HG03064 (cell line): ENCODE results near the gene RASGRP1.

Experiments
- ATAC-seq: cut with Tn5 transposase; IDR thresholded peaks from one replicate; pipeline ENCODE4 v1.9.1; 2021; ENCODE audit warnings: low read depth; ENCODE audit not compliant: unreplicated experiment

The RASGRP1 gene

DNA sequence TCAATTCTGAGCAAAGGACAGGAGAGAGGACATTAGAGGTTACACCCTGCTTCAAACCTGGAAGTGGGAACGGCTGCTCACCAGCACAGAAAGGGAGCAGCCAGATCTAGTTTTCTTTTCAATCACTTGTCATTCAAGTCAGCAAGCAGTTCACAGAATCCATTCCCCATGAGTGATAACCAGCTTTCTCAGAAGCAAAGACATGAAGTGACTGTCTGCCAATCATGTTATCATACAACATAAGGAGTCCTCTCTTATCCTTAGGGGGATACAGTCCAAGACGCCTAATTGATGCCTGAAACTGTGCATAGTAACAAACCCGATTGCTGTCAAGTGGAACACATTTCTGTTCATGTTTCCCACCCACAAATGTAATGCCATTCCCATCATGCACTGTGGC, 56.0 kb downstream of the RASGRP1 start:
- ATAC-seq = peak; percentile 52

- no peak for ATAC-seq
Observed at GRCh38 chr15:38507570-38507969, 57.0 kb downstream of the RASGRP1 start.

DNA sequence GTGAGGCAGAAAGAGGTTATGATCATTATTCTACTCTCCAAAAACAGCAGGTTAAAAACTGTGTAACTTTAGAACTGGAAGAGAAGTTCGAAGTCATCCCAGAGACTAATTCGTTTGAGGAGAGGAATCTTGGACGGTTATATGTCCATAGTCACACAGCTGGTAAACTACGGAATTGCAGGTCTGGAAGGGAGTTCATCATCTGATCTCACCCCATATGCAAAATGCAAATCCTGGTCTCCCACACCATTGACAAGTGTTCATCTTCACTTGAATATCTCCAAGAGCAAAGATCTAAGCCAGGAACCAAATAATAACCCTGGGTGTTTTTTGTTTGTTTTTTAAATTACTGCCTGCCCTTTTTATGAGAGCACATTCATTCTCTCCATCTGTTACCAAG, 57.6 kb downstream of the RASGRP1 start:
- no peak for ATAC-seq

DNA sequence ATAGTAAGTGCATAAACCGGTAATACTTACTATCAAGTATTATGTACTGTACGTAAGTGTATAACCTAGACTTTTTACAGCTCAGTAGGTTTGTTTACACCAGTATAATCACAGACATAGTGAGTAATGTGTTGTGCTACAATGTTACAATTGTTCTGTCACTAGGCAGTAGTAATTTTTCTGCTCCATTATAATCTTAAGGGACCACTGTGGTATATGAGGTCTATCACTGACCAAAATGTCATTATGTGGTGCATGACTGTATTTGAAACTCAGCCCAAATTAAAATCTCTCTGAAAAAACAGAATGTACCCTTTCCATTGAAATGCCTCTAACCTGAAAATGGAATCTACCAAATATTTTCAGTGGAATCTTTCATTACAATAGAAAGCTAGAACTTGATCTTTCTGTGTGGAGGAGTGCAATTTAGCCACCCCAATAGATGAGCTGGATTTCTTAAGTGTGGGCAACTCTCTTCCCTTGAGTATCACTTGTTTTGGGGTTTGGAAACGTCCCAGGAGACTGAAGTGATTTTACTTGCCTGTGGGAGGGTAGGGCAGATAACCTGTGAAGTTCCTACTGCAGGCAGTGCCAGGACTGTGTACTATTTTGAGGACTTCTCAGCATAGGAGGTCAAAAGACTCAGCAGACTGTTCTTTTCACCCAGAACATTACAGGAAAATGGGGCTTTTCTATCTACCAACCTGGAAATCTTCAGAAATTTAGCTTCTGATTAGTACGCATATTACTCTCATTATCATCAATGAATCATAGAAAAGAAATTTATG, 59.7 kb downstream of the RASGRP1 start:
- ATAC-seq = no peak

DNA sequence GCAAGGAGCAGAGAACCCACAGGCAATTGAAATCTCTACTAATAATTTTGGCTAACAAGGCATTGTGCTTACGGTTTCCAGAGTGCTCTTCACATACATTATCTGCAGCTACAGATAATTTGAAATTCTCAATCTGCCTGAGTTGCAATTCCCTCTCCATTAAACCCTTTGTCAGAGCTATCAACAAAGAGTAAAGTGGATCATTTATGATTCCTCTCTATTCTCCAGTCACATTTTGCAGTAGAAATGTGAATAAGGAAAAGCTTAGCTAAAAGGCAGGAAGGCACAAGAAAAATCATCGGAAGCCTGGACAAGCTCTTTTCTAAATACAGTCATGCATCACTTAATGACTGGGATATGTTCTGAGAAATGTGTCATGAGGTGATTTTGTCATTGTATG, 61.1 kb downstream of the RASGRP1 start:
- no peak for ATAC-seq

DNA sequence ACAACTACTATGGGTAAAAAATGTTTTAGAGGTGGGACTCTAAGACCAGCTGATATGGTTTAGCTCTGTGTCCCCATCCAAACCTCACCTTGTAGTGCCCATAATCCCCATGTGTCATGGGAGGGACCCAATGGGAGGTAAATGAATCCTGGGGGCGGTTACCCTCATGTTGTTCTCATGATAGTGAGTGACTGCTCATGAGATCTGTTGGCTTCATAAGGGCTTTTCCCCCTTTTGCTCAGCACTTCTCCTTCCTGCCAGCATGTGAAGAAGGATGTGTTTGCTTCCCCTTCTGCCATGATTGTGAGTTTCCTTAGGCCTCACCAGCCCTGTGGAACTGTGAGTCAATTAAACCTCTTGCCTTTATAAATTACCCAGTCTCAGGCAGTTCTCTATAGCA, 65.0 kb downstream of the RASGRP1 start:
- ATAC-seq = no peak

DNA sequence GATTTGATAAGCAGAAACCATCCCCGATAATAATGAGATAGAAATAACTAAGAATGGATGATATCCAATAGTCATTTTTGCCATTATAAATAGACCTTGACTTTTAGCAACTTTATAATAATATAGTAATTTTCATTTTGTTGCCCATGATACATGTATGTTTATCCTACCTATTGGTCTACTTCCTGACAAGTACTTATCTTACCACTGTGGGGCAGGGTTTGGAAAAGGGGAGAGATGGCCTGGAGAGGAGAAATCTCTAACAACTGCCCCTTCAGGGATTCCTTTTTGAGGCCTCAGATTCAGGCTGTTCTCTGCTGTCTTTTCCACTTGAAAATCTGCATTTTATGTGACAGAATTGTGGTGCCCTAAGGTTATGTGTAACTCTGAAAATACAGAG, 68.5 kb downstream of the RASGRP1 start:
- ATAC-seq = no peak

DNA sequence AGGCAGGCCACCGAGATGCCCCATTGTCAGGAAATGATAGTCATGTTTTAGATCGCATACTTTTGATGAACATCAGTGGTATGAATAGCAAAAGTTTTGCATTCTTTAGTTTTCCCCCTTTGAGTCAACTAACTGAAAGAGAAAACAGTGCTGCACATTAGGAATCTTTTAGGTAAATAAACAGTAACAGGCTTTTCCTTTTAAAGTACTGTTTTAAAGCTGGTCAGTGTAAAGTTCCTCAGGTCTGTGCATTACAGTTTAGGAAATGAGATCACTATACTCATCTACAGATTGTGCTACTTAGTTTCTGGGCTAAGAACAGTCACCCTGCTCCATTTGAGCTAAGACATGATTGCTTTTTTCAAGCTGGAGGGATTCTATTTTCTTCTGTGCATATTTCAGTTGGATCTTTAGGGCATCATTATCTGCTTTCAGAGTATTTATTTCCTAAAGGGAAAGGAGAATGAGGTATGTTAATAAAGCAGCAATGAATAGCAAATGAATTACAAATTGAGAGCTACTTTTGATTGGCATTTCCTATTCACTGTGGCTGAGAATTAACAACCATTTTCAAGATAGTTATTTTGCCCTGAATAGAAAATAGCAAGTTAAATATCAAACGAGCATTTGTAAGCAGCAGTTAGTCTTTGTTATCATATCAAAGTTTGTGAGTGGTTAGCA, 74.2 kb downstream of the RASGRP1 start:
- ATAC-seq = no peak

GRCh38 chr15:38487378-38487777, 77.2 kb downstream of the RASGRP1 start:
- ATAC-seq = no peak

DNA sequence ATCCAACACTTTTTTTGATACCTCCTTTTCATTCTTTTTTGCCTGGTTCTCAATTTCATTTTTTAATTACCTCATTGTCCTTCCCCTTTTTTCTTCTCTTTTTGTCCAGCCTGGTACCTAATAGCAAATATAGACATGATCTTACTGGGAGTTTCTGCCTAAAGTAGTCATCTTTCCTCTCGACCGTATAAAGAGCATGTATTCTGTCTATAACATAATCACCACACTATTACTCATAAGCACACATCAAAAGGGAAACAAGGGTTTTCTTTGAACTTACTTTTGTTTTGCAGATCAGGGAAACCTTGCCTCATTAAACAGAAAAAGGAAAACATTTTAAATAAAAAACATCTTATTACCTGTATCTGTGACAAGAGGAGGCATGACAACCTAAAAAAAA, 77.7 kb downstream of the RASGRP1 start:
- ATAC-seq = no peak

GRCh38 chr15:38482572-38482971, 82.0 kb downstream of the RASGRP1 start:
- no peak for ATAC-seq

- ATAC-seq = no peak
Observed at GRCh38 chr15:38481761-38482160, 82.9 kb downstream of the RASGRP1 start.

DNA sequence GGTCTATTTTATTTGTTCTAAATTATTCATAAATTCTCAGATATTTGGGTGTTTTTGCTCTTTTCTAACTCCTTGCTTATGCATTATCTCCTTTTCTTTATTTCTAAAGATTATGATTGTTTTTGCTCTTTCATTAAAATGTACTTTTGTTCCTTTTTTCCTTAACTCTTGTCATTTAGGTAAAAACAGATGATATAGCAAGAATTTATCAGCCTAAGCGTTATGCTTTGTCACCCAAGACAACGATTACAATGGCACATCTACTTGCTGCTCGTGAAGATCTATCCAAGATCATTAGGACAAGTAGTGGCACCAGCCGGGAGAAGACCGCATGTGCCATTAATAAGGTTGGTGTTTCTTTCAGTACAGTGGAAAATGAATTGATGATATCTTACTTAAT, 83.5 kb downstream of the RASGRP1 start:
- ATAC-seq = no peak

DNA sequence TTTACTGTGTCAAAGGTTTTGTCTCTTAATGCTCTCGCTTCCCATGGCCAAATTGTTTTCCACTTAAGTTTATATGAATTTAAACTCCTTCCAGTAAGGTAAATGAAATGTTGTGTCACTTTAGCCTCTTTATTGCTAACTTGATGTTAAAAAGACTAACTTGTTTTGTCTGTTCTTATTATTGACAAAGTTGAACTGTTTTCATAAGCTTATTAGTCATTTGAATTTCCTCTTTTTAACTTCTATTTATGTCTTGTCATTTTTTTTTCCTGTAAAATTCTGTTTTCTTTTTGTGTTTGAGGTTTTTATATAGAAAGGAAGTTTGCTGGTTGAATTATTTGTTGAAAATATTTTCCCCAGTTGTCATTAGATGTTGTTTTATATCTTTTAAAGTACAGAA, 84.9 kb downstream of the RASGRP1 start:
- ATAC-seq = no peak

DNA sequence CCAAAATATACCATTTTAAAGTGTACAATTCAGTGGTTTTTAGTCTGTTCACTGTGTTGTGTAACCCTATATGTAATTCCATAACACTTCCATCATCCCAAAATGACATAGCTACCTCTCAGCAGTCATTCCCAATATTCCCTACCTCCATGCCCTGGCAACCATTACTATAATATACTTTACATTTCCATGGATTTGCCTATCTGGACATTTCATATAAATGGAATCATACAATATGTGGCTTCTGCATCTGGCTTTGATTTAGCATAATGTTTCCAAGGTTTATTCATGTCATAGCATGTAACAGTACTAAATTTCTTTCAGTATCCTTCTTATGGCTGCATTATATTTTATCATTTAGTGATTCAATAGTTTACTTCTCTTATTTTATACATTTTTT, 85.3 kb downstream of the RASGRP1 start:
- ATAC-seq = no peak

- ATAC-seq = no peak
Observed at GRCh38 chr15:38477637-38478036, 87.0 kb downstream of the RASGRP1 start.

DNA sequence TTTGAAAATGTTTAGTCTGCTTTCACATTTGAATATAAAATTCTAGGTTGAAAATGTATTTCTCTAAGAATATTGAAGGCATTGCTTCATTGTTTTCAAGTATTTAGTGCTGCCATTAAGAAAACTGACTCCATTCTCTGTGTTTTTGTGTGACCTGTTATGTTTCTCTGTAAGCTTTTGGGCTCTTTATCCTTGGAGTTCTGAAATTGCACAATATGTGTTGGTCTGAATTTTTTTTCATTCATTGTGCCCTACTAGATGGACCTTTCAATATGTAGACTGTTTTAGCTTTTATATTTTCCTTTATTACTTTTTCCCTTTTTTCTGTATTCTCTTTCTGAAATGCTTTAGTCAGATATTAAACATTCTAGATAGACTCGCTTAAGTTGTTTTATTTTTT, 88.5 kb downstream of the RASGRP1 start:
- ATAC-seq = no peak

GRCh38 chr15:38475361-38475760, 89.3 kb downstream of the RASGRP1 start:
- ATAC-seq = no peak

DNA sequence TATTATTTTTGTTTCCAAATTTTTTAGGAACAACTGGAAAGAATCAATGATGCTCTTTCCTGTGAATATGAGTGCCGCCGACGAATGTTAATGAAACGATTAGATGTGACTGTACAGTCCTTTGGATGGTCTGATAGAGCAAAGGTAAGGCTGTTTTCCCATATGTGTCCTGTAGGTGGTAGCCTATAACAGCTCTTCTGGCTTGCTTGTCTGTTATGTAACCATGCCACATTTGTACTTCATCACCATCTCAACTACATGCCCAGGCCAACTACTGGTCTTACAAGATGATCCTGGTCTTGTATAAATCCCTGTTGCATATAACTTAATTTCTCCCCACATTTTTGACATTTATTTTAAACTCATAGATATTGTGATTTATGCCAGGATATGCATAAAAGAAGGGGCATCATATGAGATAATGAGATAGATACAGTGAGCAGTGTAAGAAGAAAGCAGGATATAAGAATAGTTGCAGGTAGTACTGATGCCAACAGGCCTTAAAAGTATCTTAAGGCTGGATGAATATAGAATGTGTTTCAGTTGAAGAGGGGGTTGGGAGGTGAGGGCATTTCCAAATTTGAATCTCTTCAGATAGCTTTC, 90.4 kb downstream of the RASGRP1 start:
- peak; percentile 92 for ATAC-seq

- no peak for ATAC-seq
Observed at GRCh38 chr15:38471974-38472373, 92.6 kb downstream of the RASGRP1 start.

DNA sequence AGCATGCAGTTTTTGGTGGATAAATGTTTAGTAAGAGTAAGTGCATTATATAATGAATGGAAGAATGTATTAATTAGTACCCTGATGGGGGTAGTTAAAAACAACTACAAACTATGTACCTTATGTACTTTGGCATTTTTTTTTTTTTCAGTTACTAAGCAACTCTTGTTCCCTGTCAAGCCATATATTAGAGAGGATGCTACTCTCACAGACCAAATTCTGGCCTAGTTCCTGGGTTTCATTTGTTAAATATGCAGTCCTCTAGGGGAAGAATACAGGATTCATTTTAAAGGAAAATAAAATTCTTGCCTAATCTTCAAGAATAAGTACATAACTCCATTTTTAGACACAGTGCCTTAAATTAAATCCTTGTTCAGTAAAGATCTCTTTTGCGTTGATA, 93.8 kb downstream of the RASGRP1 start:
- no peak for ATAC-seq

DNA sequence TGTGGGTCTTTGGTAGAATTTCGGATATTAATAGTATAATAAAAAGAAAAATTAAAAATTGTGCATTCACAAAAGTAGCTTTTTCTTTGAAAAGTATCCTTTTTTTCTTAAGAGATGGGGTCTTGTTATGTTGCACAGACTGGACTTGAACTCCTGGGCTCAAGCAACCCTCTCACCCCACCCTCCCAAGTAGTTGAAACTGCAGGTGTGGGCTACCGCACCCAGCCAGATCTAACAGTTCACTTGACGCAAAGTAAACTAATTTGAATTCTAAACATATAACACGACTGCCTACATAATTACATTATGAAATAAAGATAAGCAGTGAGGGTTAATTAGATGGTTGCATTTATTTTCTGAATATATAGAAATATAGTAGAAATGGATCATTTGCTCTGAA, 99.9 kb downstream of the RASGRP1 start:
- ATAC-seq = no peak
